ENCODE measurements around the gene HCRT.
"Not testable (repeated sequence)": the region's sequence is repeated elsewhere in the genome, so short reads cannot be mapped to it uniquely, and the experiment has no call there.

The HCRT gene

DNA sequence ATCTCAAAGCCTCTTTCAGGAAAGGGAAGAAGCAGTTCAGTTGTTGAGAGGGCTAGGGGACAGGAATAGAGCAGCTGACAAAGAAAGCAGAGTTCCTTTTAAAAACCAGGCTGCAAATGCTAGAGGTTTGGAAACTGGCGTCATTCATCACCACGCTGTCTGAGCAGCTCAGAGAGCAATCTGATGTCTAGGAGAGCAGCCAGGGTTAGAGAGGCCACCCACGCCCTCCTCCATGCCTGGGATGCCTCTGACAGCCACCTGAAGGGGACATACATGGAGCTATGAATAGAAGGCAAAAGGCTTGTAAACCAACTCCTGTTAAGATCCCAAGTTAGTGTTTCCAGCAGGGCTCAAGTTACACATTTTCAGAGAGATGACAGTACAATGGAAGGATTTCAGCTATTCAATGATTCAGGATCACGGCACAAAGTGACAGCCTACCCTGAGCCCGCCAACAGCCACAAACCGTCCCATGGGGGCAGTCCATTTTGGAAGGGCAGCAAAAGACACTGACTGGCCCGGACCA is 42.8 kb downstream of the HCRT start:
- peak overlapping the region; percentile 9 for H3K27ac Mint-ChIP-seq
- ATAC-seq (no peak), DNase-seq (ENCODE audit: low spot score in 2 of 2) (no peak)
- H3K9me3 Mint-ChIP-seq: no peaks in the 10 kb centered on the region
- H3K4me1 Mint-ChIP-seq: peaks cover 48% of the 10 kb centered on the region
- no peak overlapping the region for H3K4me3 Mint-ChIP-seq
- H3K36me3 Mint-ChIP-seq: peaks cover 69% of the 10 kb centered on the region

GRCh38 chr17:42141382-42141781 is 43.9 kb downstream of the HCRT start:
- no peak for ATAC-seq
- peaks cover 69% of the 10 kb centered on the region for H3K36me3 Mint-ChIP-seq
- H3K4me3 Mint-ChIP-seq: no peak overlapping the region
- no peak overlapping the region for H3K27ac Mint-ChIP-seq
- H3K4me1 Mint-ChIP-seq: peaks cover 43% of the 10 kb centered on the region
- no peak for DNase-seq (ENCODE audit: low spot score in 2 of 2)
- H3K9me3 Mint-ChIP-seq: no peaks in the 10 kb centered on the region

DNA sequence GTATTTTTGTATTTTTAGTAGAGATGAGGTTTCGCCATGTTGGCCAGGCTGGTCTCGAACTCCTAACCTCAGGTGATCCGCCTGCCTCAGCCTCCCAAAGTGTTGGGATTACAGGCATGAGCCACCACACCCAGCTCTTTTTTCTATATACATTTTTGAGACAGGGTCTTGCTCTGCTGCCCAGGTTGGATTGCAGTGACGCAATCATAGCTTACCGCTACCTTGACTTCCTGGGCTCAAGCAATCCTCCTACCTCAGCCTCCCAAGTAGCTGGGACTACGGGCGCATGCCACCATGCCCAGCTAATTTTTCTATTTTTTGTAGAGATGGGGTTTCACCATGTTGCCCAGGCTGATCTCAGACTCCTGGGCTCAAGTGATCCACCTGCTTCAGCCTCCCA is 44.6 kb downstream of the HCRT start:
- H3K27ac Mint-ChIP-seq: not testable (repeated sequence)

DNA sequence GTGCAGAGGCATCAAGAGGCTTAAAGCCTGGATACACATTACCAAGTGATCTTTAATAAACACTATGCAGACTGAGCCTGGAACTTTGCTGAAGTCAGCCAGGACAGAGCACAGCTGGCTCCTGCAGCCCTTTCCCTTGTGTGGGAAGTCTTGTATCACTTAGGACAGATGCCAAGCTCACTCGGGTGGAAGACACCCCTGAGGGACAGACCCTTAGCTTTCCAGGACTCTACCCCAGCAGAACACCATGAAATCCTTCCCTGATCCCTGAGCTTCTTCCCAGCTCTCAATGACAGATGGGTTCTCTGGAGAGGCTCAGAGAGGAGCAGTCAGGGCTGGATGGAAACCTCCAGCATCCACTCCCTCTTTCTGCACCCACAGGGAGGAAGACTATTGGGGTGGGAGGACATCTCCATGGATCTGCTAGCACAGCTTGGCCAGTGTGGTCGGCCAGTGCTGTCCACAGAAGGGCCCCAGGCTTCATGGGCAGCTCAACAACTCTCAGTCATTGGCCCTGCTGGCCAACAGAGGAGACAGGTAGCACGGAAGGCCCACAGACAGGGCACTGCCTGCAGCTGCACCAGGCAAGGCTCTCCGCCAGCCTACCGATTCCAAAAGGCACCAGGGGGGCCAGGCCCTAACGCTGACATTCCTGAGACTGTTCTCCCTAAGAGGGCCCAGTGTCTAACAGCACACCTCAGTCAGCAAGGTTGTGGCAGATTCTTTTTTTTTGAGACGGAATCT is 46.3 kb downstream of the HCRT start:
- ATAC-seq: no peak
- H3K36me3 Mint-ChIP-seq: peaks cover 63% of the 10 kb centered on the region
- no peak overlapping the region for H3K4me3 Mint-ChIP-seq
- H3K4me1 Mint-ChIP-seq: peaks cover 54% of the 10 kb centered on the region
- DNase-seq (ENCODE audit: low spot score in 2 of 2): no peak
- H3K27ac Mint-ChIP-seq: peak overlapping the region; percentile 65
- H3K9me3 Mint-ChIP-seq: no peaks in the 10 kb centered on the region

More for the DNA sequence above, 44.6 kb downstream of the HCRT start:
- not testable (repeated sequence) for ATAC-seq; DNase-seq (ENCODE audit: low spot score in 2 of 2); H3K9me3 Mint-ChIP-seq; H3K4me3 Mint-ChIP-seq
- peaks cover 50% of the 10 kb centered on the region for H3K4me1 Mint-ChIP-seq
- peaks cover 68% of the 10 kb centered on the region for H3K36me3 Mint-ChIP-seq

DNA sequence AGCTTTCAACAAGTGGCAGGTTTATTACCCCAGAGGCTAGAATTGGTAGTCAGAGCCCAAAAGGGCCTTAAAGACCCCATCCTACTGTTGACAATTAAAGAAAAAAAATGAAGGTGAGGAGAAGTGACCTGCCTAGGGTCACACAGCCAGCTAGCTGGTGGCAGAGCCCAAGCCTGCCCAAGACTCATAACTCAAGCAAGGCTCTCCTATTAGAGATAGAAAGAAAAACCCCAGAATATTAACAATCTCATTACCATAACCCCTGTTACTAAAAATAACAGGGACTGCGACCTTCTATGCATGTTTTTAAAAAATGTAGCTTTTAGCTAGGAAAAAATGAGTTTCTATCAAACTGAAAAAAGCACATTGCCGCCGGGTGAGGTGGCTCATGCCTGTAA is 48.6 kb downstream of the HCRT start:
- Mint-ChIP-seq H3K9me3 (no peaks in the 10 kb centered on the region), H3K4me1 (peaks cover 61% of the 10 kb centered on the region), H3K4me3 (no peak overlapping the region), H3K36me3 (peaks cover 54% of the 10 kb centered on the region), H3K27ac (peak overlapping the region; percentile 90)
- ATAC-seq (no peak), DNase-seq (ENCODE audit: low spot score in 2 of 2) (no peak)

GRCh38 chr17:42135664-42136653 is 49.3 kb downstream of the HCRT start:
- ATAC-seq (no peak), DNase-seq (ENCODE audit: low spot score in 2 of 2) (no peak)
- Mint-ChIP-seq H3K27ac (peak overlapping the region; percentile 90), H3K9me3 (no peaks in the 10 kb centered on the region), H3K36me3 (peaks cover 53% of the 10 kb centered on the region), H3K4me1 (peaks cover 64% of the 10 kb centered on the region), H3K4me3 (no peak overlapping the region)

DNA sequence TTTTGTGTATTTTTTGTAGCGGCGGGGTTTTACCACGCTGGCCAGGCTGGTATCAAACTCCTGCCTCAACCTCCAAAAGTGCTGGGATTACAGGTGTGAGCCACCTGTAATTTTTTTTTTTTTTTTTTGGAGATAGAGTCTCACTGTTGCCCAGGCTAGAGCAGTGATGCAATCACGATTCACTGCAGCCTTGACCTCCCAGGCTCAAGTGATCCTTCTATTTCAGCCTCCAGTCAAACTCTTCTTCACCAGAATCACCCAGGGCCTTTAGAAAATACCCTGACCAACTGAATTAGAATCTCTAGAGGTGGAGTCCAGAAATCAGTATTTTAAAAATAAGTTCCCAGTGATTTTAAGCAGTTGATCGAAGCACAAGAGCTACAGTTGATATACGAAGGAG is 50.1 kb downstream of the HCRT start:
- Mint-ChIP-seq H3K9me3 (no peaks in the 10 kb centered on the region), H3K27ac (peak overlapping the region; percentile 90), H3K36me3 (peaks cover 56% of the 10 kb centered on the region), H3K4me1 (peaks cover 72% of the 10 kb centered on the region), H3K4me3 (no peak overlapping the region)
- ATAC-seq: no peak
- no peak for DNase-seq (ENCODE audit: low spot score in 2 of 2)
